HepG2 (cell line): Measurements from ENCODE around the gene TRIM66. TPM values are rescaled to one million over a fixed set of nuclear protein-coding genes. Genes with fewer than 3 reads are reported as not detected.

Experiments
- ATAC-seq: fragments of 200-7000 bp; cut with Tn5 transposase; 3 replicates; pipeline ENCODE4 v1.9.1; 2020; ENCODE audit warnings: mild to moderate bottlenecking, moderate library complexity
- BruUV-seq: library from RNA; stranded (reverse); fragments of 400-500 nt; replicated peaks from 2 replicates; lab custom pipeline; 2021; lab: Mats Ljungman, UMichigan
- CTCF ChIA-PET: fragments of 300-600 bp; formaldehyde crosslinking; extraction: SDS; loops from one replicate; lab custom pipeline; 2021; ENCODE audit warnings: low total read pairs, inconsistent platforms, low intra/inter-chr PET ratio; lab: Yijun Ruan, JAX
- POLR2A ChIA-PET: fragments of 350-600 bp; sonication (Branson Sonifier 250); formaldehyde crosslinking; loops from one replicate; lab custom pipeline; 2020; ENCODE audit warnings: antibody characterized with exemption, inconsistent platforms; lab: Yijun Ruan, JAX
- DNase-seq: peaks from one replicate; pipeline ENCODE4 v3.0.0-alpha.2; 2015; ENCODE audit warnings: low spot score
- FAIRE-seq: peaks from 3 replicates; lab custom pipeline; 2011; peaks lifted over from hg19 to GRCh38; lab: Jason Lieb, UNC
- H2AFZ ChIP-seq: one replicate; pipeline ENCODE4 v1.6.1; 2011; ENCODE audit warnings: low read length, inconsistent platforms
- H3K27ac ChIP-seq: fragments of 300-600 bp; 3 replicates; pipeline ENCODE4 v1.8.0; 2011; ENCODE audit warnings: mixed run types, mild to moderate bottlenecking, mixed read lengths, low read length, inconsistent platforms; ENCODE audit not compliant: insufficient read depth; ENCODE audit errors: extremely low read length
- H3K27me3 ChIP-seq, 2 experiments: fragments of 200-600 bp in 1 of 2; 2 replicates in 1 of 2; 3 replicates in 1 of 2; pipeline versions ENCODE4 v1.6.0 to v1.8.0; 2011; ENCODE audit warnings: low read length in 2 of 2, mild to moderate bottlenecking in 2 of 2, moderate library complexity in 2 of 2, inconsistent platforms in 1 of 2; ENCODE audit not compliant: insufficient read depth in 2 of 2, control insufficient read depth in 1 of 2
- H3K36me3 ChIP-seq, 2 experiments: fragments of 200-600 bp in 1 of 2; replicated peaks in 1 of 2; 2 replicates in 1 of 2; 3 replicates in 1 of 2; pipeline versions ENCODE4 v1.5.1 to v1.8.0; 2011; ENCODE audit warnings: low read length in 2 of 2, inconsistent platforms in 1 of 2; ENCODE audit not compliant: insufficient read depth in 2 of 2, control insufficient read depth in 1 of 2
- H3K4me1 ChIP-seq: 2 replicates; pipeline ENCODE4 v1.5.1; 2012; ENCODE audit warnings: low read length, inconsistent platforms; ENCODE audit not compliant: insufficient read depth
- H3K4me2 ChIP-seq: 2 replicates; pipeline ENCODE4 v1.6.0; 2011; ENCODE audit warnings: low read depth, low read length, inconsistent platforms
- H3K4me3 ChIP-seq, 3 experiments: fragments of 200-600 bp in 1 of 3; sonication (generic), shearing (Covaris generic) in 1 of 3; replicated peaks in 1 of 3; 2 replicates each; pipeline ENCODE4 v1.5.1; 2011 to 2016; ENCODE audit warnings: low read length in 3 of 3, inconsistent platforms in 2 of 3, low read depth in 2 of 3, mild to moderate bottlenecking in 2 of 3, control low read depth in 1 of 3, mixed read lengths in 1 of 3; ENCODE audit not compliant: insufficient read depth in 1 of 3
- H3K79me2 ChIP-seq: one replicate; pipeline ENCODE4 v1.6.1; 2011; ENCODE audit warnings: low read length, inconsistent platforms; ENCODE audit not compliant: insufficient read depth
- H3K9ac ChIP-seq: 2 replicates; pipeline ENCODE4 v1.6.0; 2011; ENCODE audit warnings: mild to moderate bottlenecking, low read depth, low read length, inconsistent platforms; ENCODE audit not compliant: insufficient read depth
- H3K9me3 ChIP-seq: 2 replicates; pipeline ENCODE4 v1.5.1; 2012; ENCODE audit warnings: mild to moderate bottlenecking, low read length
- H4K20me1 ChIP-seq: 2 replicates; pipeline ENCODE4 v1.6.0; 2011; ENCODE audit warnings: inconsistent platforms, mild to moderate bottlenecking, low read length, moderate library complexity; ENCODE audit not compliant: insufficient read depth
- CHCHD3 ChIP-seq: sonication (generic); formaldehyde crosslinking; IDR thresholded peaks from 2 replicates; pipeline ENCODE4 v1.8.0; 2022; ENCODE audit warnings: mild to moderate bottlenecking, missing genetic modification reagents, moderate library complexity
- KLF15 ChIP-seq: sonication (generic); formaldehyde crosslinking; IDR thresholded peaks from 2 replicates; pipeline ENCODE4 v1.8.1; 2023; ENCODE audit warnings: borderline replicate concordance, mild to moderate bottlenecking, inconsistent platforms, missing genetic modification reagents, mixed read lengths
- MED8 ChIP-seq: sonication (generic); formaldehyde crosslinking; IDR thresholded peaks from 2 replicates; pipeline ENCODE4 v1.8.1; 2023; ENCODE audit warnings: mild to moderate bottlenecking, missing genetic modification reagents; ENCODE audit not compliant: insufficient replicate concordance
- ZNF674 ChIP-seq: sonication (generic); formaldehyde crosslinking; IDR thresholded peaks from 2 replicates; pipeline ENCODE4 v1.5.0; 2020; ENCODE audit warnings: low read depth, mild to moderate bottlenecking, missing genetic modification reagents
- WGBS: methylation state at CpG from one replicate; pipeline ENCODE4 v1.1.6; 2017; ENCODE audit warnings: low lambda C conversion rate; 5-methylcytosine and 5-hydroxymethylcytosine counted together
- in situ Hi-C: cut with HindIII; loops from 2 replicates; pipeline ENCODE4 v1.10.0; 2017; ENCODE audit warnings: low pct_unique_long_range_greater_than_20kb; ENCODE audit not compliant: extremely low pct_ligation_motif_present
- intact Hi-C: fragments of 100-400 bp; cut with micrococcal nuclease; formaldehyde crosslinking; loops from one replicate; pipeline ENCODE4 v1.10.0; 2022; ENCODE audit not compliant: unreplicated experiment
- polyA plus RNA-seq, 8 experiments: library from polyadenylated mRNA; depleted of rRNA in 3 of 8; stranded (reverse) in 7 of 8; unstranded in 1 of 8; fragments of >200 nt; fragmentation: Illumina TruSeq in 4 of 8; extraction: Trizol in 4 of 8; gene quantifications; 2 replicates each; pipeline versions ENCODE4 v1.2.1 to v1.2.3, GENCODE V29; 2011 to 2016; ENCODE audit warnings: low read depth in 4 of 8, missing spikeins in 1 of 8, mixed read lengths in 1 of 8; ENCODE audit not compliant: insufficient read depth in 1 of 8
- total RNA-seq, 5 experiments: library from RNA; depleted of rRNA; stranded (reverse); fragments of >200 nt; fragmentation: Illumina TruSeq; extraction: Trizol; gene quantifications; 2 replicates each; pipeline ENCODE4 v1.2.3, GENCODE V29; 2016; ENCODE audit warnings: low read depth in 1 of 5
- TF ChIP-seq, protein P1 (sequence below): sonication (generic); formaldehyde crosslinking; conservative IDR thresholded peaks from 2 replicates; pipeline ENCODE4 v1.4.0; 2020; ENCODE audit warnings: missing genetic modification reagents
- TF ChIP-seq, protein P2 (sequence below): sonication (generic); formaldehyde crosslinking; IDR thresholded peaks from 2 replicates; pipeline ENCODE4 v1.4.0; 2020; ENCODE audit warnings: missing genetic modification reagents
- TF ChIP-seq, protein P3 (sequence below): sonication (generic); formaldehyde crosslinking; IDR thresholded peaks from 2 replicates; pipeline ENCODE4 v1.4.0; 2020; ENCODE audit warnings: mild to moderate bottlenecking, low read depth, missing genetic modification reagents
- TF ChIP-seq, protein P4 (sequence below): sonication (generic); formaldehyde crosslinking; IDR thresholded peaks from 2 replicates; pipeline ENCODE4 v1.5.0; 2020; ENCODE audit warnings: missing genetic modification reagents

The TRIM66 gene
- total and polyA plus RNA-seq, 2 of the 13 experiments (the other 11 are each of a cell fraction or from before 2014, with no cell fraction given): 4.9 to 6.1 TPM

DNA sequence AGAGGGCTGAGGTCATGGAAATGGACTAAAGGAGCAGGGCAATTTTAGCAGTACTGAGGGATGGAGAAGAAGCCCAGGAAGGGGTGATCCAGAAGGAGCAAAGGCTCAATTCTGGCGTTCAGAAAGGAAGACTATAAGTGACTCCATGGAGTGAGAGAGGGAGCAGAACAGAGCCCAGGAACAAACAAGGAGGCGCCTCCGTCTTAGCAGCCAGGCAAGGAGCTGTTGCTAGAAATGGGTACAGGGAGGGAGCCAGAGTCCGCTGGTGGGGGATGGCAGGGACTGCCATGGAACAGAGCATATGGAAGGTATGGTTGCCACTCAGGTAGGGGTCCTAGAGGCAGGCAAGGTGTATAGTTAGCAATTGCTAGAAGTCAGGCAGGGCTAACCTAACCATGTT, 68.0 kb downstream of the TRIM66 start (continued):
- TF ChIP-seq, protein P1, sequence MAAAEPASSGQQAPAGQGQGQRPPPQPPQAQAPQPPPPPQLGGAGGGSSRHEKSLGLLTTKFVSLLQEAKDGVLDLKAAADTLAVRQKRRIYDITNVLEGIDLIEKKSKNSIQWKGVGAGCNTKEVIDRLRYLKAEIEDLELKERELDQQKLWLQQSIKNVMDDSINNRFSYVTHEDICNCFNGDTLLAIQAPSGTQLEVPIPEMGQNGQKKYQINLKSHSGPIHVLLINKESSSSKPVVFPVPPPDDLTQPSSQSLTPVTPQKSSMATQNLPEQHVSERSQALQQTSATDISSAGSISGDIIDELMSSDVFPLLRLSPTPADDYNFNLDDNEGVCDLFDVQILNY (CRISPR knock-in tag): no peak
- TF ChIP-seq, protein P2, sequence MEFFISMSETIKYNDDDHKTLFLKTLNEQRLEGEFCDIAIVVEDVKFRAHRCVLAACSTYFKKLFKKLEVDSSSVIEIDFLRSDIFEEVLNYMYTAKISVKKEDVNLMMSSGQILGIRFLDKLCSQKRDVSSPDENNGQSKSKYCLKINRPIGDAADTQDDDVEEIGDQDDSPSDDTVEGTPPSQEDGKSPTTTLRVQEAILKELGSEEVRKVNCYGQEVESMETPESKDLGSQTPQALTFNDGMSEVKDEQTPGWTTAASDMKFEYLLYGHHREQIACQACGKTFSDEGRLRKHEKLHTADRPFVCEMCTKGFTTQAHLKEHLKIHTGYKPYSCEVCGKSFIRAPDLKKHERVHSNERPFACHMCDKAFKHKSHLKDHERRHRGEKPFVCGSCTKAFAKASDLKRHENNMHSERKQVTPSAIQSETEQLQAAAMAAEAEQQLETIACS (CRISPR knock-in tag): no peak
- TF ChIP-seq, protein P3, sequence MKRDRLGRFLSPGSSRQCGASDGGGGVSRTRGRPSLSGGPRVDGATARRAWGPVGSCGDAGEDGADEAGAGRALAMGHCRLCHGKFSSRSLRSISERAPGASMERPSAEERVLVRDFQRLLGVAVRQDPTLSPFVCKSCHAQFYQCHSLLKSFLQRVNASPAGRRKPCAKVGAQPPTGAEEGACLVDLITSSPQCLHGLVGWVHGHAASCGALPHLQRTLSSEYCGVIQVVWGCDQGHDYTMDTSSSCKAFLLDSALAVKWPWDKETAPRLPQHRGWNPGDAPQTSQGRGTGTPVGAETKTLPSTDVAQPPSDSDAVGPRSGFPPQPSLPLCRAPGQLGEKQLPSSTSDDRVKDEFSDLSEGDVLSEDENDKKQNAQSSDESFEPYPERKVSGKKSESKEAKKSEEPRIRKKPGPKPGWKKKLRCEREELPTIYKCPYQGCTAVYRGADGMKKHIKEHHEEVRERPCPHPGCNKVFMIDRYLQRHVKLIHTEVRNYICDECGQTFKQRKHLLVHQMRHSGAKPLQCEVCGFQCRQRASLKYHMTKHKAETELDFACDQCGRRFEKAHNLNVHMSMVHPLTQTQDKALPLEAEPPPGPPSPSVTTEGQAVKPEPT (CRISPR knock-in tag): no peak
- TF ChIP-seq, protein P4, sequence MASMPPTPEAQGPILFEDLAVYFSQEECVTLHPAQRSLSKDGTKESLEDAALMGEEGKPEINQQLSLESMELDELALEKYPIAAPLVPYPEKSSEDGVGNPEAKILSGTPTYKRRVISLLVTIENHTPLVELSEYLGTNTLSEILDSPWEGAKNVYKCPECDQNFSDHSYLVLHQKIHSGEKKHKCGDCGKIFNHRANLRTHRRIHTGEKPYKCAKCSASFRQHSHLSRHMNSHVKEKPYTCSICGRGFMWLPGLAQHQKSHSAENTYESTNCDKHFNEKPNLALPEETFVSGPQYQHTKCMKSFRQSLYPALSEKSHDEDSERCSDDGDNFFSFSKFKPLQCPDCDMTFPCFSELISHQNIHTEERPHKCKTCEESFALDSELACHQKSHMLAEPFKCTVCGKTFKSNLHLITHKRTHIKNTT (CRISPR knock-in tag): no peak
- no peak for TF ChIP-seq MED8 (CRISPR knock-in tag)
- no peak for TF ChIP-seq ZNF674 (CRISPR knock-in tag)

DNA sequence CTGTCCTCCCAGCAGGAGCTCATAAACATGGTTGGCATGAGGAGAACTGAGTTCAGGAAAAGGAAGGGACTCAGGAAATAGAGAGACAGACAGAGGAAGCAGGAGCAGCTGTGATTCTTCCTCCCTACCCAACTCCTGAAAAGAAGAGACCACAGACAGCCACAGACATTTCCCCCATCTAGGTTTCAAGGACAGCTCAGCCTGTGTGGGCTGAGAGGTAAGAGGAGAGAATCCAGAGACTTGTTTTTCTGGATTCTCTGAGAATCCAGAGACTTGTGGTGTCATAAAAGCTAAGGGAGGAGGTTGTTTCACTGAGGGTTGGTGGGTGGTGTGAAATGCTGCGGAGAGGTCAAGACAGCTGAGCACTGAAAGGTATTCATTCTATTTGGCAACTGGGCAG, 69.4 kb downstream of the TRIM66 start:
- Histone ChIP-seq H3K4me2 (no peak overlapping the region), H3K79me2 (no peaks in the 10 kb centered on the region), H2AFZ (no peak overlapping the region), H3K36me3 (peaks cover 1 to 18% of the 10 kb centered on the region in 2 experiments; a peak in 3 of 5 replicates), H3K27me3 (no peaks in the 10 kb centered on the region), H3K9ac (no peak overlapping the region), H3K9me3 (no peaks in the 10 kb centered on the region), H4K20me1 (no peaks in the 10 kb centered on the region), H3K4me1 (no peaks in the 10 kb centered on the region), H3K27ac (no peak overlapping the region), H3K4me3 (no peak overlapping the region)
- no peak for DNase-seq
- TF ChIP-seq CHCHD3 (CRISPR knock-in tag): no peak
- no peak for TF ChIP-seq KLF15 (CRISPR knock-in tag)
- in situ Hi-C loops (no loop called here), intact Hi-C loops (no loop called here)
- POLR2A ChIA-PET: no interaction called here
- ATAC-seq: no peak
- CTCF ChIA-PET: no interaction called here
- 100% methylated on average over 1 of the region's 1 CpG for WGBS
- FAIRE-seq: no peak
- no TSS peak for BruUV-seq
